GM19193 (cell line): ENCODE data around the gene DEFB124.

Source experiments
- POLR2A ChIP-seq: IDR thresholded peaks from 4 replicates; pipeline ENCODE4 v1.6.1; 2011; ENCODE audit not compliant: insufficient read depth, insufficient read length; ENCODE audit errors: extremely low read depth

Gene DEFB124, protein sequence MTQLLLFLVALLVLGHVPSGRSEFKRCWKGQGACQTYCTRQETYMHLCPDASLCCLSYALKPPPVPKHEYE

DNA sequence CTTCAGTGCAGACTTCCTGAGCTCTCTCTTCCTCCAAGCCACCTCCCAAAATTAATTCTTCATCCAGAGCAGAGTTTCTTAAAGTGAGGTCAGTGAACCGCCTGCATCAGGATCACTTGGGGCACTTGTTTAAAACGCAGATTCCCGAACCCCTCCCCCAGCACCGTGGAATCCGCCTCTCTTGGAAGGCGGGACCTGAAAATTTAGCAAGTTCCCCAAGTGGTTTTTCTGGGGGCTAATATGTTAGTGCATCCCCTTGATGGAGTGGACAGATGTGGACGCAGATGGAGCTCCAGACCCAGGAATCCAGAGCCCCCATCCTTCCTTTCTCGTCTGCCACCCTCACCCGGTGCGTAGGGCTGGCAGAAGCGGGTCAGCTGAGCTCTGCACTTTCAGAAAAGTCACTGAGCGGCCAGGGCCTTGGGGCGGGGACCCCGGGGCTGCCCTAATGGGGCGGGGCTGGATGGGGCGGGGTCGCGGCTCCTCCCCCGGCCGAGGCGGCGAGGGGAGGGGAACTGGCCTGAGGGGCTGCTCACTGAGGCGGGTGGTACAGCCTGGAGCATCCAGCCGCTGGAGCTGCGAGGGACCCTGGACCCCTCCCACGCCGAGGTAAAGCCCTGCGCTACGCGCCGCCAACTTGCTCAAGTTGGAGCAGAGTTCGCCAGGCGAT lies at the start of gene DEFB124, which contains the start of gene REM1:
Gene DEFB124, minus strand, starts transcription at position 370 of the 670 bp plus-strand sequence. CDS start 2,114 bp downstream, outside the sequence.
Gene REM1, plus strand, starts transcription at position 531 of the 670 bp plus-strand sequence. CDS start 1,158 bp downstream, outside the sequence.
- no peak for TF ChIP-seq POLR2A

DNA sequence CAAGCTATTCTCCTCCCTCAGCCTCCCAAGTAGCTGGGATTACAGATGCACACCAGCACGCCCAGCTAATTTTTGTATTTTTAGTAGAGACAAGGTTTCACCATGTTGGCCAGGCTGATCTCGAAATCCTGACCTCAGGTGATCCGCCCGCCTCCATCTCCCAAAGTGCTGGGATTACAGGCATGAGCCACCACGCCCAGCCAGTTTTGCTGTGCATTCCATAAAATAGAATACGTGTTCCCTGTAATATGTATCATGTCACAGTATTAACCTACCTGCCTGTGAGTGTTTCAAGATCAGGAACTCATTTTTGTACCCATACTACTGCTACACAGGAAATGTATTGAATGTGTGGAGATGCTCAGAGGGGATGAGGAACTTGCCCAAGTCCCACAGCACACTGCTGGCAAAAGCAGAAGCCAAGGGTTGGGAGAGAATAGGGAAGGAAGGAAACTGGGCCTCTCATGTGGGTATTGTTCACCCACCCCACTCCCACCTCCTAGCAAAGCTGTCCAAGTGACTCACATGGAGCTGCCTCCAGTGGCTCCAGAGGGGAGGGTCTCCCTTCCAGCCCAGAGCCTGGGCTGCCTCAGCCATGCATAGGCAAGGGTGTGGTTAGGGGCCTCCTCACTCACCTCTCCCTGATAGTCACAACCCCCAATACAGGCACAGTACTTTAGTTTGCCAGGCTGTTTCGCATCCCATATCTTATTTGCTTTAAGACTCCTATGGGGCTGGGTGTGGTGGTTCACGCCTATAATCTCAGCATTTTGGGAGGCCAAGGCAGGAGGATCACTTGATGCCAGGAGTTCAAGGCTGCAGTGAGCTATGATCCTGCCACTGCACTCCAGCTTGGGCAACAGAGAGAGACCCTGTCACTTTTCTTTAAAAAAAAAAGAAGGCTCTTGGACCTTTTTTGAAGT lies 48.7 kb upstream of the DEFB124 start:
- no peak for TF ChIP-seq POLR2A

DNA sequence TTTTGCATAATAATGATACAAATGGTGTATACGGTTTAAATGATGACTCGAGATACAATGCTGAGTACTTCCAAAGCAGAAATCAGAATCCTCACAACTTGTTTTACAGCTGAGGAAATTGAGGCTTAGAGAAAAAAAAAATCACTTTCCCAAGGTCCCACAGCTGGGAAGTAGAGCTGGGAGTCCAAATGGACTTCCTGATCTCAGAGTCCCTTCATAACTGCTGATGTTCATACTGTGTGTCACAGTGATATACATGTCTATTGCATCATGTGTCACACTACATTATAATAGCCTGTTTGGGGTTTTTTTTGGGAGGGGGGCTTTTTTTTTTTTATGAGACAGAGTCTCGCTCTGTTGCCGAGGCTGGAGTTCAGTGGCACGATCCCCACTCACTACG lies 47.8 kb upstream of the DEFB124 start:
- TF ChIP-seq POLR2A, result no peak

DNA sequence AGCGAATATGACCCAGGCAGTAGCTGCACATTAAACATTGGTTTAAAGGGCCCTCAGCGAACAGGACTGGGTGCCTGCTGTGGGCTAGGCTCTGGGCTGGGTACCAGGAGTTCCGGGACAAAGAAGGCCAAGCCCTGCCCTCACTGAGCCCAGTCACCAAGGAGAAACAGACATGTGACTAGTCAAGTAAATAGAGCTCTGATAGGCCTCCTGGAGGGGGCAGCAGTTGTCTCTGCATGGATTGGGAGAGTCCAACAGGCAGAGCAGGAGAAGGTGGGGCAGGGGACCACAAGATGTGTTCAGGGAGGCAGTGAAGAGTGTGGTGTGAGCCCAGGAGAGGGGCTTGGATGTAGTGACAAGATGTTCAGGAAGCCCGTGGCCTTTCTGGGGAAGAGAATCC lies 42.4 kb upstream of the DEFB124 start:
- TF ChIP-seq POLR2A, result no peak

DNA sequence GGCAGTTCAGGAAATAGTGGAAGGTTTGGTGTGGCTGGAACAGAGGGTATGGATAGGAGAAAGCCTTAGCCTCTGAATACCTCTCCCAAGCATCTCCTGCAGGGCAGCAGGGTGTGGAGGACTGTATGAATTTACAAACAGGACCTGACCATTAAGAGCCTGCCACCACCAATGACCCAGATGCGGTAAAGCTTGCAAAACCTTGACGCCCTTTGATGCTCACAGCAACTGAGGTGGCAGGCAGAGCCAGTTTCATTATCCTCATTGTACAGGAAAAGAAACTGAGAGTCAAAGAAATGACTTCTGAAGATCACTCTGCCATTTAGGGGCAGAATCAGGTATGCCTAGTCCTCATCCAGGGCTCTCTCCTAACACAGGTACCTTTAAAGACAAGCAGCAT lies 41.7 kb upstream of the DEFB124 start:
- TF ChIP-seq POLR2A, result no peak

DNA sequence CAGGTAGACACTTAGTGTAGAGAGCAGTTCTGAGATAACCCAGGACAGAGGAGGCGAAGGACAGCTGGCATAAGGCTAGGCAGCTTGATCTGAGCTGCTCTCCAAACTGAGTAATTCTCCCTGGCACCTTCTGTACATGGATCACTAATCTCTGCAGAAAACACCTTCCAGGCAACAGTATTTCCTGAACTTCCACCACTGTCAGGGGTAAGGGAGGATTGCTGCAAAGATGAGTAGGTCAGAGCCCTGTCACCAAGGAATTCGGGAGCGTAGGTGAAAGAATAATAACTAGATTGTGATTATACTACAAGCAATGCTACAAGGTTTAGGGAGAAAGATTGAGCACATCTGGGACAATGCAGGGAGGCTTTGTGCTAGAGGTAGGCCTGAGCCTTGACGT lies 41.2 kb upstream of the DEFB124 start:
- TF ChIP-seq POLR2A, result no peak

DNA sequence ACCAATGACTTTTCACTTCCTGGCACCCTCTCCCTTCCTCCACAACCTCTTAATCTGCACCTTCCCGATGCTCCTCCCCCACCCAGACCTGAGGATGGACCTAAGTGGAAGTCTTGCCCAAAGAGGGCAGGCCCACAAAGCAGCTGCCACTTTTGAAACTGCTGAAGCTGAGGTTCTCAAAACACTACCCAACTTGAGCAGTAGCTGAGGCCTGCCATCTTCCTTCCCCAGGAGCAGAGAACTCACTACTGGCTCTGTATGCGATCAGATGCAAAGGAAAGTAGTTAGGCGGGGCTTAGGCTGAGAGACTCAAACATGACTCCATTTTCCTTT lies 40.8 kb upstream of the DEFB124 start:
- TF ChIP-seq POLR2A, result no peak

DNA sequence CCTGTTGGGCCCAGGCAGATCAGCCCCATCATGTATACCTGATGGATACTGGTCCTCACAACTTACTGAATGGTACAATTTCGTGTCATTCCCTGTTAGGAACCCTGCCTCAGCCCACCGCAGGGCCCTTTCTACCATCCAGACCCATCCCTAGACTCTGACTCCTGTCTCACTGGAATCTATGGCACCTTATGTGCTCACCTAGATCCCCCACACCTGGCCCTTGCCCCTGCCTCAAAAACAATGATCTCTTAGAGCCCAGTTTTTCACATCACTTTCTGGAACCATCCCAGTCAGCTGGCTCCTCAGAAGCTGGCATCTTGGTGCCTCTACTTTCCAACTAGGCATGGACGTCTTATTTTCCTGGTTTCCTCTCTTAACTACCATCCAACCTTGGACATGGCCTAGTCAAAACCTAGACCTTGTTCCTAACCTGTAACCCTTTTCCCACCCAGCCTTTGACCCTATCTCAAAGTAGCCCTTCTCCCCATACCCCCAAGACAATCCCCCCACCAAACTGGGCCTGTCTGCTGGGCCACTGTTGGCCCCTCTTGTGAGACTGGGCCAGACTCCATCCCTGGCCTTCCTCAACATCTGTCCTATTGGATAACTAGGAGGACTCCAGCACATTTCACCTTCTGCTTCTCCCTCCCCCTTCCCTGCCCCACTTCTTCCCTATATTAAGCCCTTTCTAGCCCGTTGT lies 40.3 kb upstream of the DEFB124 start:
- no peak for TF ChIP-seq POLR2A

DNA sequence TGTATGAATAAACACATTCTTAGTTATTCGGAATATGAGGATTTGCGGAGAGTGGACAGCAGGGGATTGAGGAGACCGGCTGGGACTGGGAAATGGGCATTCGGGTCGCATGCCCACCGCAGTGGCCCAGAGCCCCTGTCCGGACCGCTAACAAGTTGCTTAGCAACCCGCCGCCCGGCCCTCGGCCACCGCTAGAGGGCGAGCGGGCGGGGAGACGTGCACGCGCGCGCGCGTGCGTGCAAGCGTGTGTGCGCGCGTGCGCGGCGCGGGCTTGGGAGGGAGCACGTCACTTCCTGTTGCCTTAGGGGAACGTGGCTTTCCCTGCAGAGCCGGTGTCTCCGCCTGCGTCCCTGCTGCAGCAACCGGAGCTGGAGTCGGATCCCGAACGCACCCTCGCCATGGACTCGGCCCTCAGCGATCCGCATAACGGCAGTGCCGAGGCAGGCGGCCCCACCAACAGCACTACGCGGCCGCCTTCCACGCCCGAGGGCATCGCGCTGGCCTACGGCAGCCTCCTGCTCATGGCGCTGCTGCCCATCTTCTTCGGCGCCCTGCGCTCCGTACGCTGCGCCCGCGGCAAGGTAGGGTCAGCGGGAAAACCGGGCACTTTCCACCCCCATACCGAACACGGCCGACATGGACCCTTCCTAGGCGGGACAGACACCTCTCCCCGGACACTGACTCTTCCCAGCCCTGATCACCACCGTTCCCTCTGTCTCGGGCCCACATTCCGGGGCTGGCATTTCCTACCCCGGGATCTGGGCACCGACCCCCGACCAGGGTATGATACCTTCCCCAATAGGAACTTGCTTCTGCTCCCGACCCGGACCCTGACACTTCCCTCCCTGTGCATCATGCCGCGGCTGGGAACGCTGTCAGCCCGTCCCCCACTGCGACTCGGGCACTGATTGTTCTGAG lies 39.5 kb upstream of the DEFB124 start, which contains the start of gene HM13:
Gene HM13, plus strand, starts transcription at position 289 of the 918 bp plus-strand sequence. Its CDS starts 110 bp downstream, at position 399.
- TF ChIP-seq POLR2A, result peak; percentile 92

DNA sequence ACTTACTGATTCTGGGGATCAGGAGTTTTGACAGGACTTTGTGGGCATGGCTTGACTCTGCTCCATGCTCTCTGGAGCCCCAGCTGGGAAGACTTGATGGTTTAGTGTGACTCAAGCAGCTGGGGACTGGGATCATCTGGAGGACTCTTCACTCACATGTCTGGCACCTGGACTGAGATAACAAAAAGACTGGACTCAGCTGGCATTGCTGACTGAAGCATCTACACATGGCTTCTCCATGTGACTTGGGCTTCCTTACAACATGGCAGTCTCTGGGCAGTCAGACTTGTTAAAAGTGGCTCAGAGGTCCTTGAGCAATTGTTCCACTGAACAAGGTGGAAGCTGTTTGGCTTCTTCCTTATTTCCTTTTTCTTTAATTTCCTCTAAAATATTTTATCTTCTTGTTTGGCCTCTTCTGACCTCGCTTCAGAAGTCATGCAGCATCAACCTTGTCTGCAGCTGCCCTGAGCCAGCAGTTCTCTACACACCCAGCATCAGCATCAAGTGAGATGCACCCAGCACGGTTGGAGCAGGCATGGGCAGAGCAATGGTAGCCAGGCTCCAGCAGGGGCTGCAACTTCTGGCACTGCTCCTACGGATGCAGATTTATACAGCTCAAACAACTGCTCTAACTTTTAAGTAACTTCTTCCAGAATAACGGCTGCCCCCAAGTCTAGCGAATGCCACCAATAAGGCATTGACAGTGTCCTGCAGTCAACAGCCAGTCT lies 33.8 kb upstream of the DEFB124 start:
- TF ChIP-seq POLR2A, result no peak

DNA sequence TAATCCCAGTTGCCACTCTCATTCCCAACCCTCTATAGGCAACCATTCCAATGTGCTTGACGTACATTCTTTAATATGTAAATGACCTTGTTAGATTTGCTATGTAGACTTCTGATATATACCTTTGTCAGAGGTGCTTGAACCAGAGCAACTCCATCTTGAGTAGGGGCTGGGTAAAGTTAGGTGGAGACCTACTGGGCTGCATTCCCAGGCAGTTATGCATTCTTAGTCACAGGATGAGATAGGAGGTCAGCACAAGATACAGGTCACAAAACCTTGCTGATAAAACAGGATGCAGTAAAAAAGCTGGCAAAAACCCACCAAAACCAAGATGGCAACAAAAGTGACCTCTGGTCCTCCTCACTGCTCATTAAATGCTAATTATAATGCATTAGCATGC lies 31.0 kb upstream of the DEFB124 start:
- TF ChIP-seq POLR2A, result no peak

DNA sequence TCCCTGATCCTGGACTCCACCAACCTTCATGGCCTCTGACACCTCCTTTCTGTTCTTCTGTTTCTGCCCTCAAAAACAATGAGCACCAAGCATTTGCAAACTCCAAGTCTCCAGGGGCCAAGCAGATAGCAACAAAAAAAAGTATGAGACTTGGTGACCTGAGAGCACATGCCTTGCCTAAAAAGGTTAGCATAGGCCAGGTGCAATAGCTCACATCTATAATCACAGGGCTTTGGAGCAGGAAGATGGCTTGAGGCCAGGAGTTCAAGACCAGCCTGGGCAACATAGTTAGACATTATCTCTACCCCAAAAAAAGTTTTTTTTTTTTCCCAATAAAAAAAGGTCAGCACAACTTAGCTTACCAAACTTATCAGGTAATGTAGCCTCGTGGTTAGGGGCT lies 25.6 kb upstream of the DEFB124 start:
- no peak for TF ChIP-seq POLR2A

DNA sequence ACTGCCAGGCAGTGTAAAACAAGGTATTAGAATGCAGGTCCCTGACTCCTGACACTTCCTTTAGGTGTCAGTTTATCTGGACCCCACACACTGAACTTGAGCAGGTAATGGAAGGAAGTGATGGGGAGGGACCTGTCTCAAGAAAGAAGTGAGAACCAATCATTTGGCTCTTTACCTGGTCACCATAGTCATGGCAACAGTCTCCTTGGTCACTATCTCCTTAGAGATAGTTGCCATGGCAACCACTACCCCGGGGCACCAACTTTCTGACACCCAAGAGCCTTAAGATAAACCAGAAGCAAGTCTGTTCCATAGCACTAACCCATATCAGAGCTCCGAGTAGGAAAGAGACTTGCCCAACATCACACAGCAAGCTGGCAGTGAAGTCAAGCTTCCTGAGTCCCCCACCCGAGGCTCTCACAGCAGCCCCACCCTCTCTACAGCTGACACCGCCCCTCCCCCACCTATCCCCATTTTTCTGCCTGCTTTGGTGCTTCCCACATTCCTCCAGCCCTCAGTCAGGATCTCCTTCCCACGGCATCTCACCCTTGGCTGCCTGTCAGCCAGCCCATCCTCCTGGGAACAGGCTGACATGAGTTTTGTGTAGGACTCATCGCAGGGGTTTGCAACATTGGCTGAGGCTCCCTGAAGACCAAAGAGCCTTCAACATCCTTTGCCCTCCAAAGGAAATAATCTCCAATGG lies 23.1 kb upstream of the DEFB124 start:
- TF ChIP-seq POLR2A, result no peak
